ENCODE measurements around the gene FBH1. TPM values are rescaled to one million over a fixed set of nuclear protein-coding genes. Genes with fewer than 3 reads are reported as not detected.

FBH1 gene
- polyA plus RNA-seq, 1 donor from 2014 or later = 41.1 TPM

GRCh38 chr10:5903563-5903962, 13.5 kb downstream of the FBH1 start:
- H3K4me3 ChIP-seq (ENCODE audit: low read length) = no peak overlapping the region
- no peak overlapping the region for H3K27ac ChIP-seq (ENCODE audit: low read length)
- no peak overlapping the region for H3K4me2 ChIP-seq (ENCODE audit: low read length)
- no peaks in the 10 kb centered on the region for H4K20me1 ChIP-seq (ENCODE audit: insufficient read depth)
- H2AFZ ChIP-seq (ENCODE audit: low read depth, low read length) = no peak overlapping the region
- H3K27me3 ChIP-seq (ENCODE audit: insufficient read depth, low read depth, low read length) = no peaks in the 10 kb centered on the region
- no peaks in the 10 kb centered on the region for H3K9me2 ChIP-seq (ENCODE audit: insufficient read depth, low read length)
- no peaks in the 10 kb centered on the region for H3K9me3 ChIP-seq (ENCODE audit: low read length)
- H3F3A ChIP-seq (ENCODE audit: insufficient read depth, low read length, poor library complexity, severe bottlenecking) = no peaks in the 10 kb centered on the region
- H3K9ac ChIP-seq (ENCODE audit: low read length) = no peak overlapping the region
- H3K79me2 ChIP-seq (replicated peaks; ENCODE audit: insufficient read depth, low read length) = peaks cover 3% of the 10 kb centered on the region
- H3K36me3 ChIP-seq (ENCODE audit: insufficient read depth, low read length) = peaks cover 5% of the 10 kb centered on the region
- TF ChIP-seq MXI1 (conservative IDR thresholded peaks at IDR 0.05; ENCODE audit: poor library complexity, severe bottlenecking) = no peak
- no peak for TF ChIP-seq CTCF (IDR thresholded peaks at IDR 0.05; ENCODE audit: poor library complexity, severe bottlenecking)
- TF ChIP-seq RAD21 (conservative IDR thresholded peaks at IDR 0.05) = no peak
- TF ChIP-seq POLR2AphosphoS5 (IDR thresholded peaks at IDR 0.05) = no peak
- no peak for TF ChIP-seq SMC3 (conservative IDR thresholded peaks at IDR 0.05; ENCODE audit: poor library complexity)
- no peak for TF ChIP-seq EZH2 (IDR thresholded peaks at IDR 0.05; ENCODE audit: borderline replicate concordance, insufficient read depth, low read length, poor library complexity, severe bottlenecking)
- TF ChIP-seq, protein P1, sequence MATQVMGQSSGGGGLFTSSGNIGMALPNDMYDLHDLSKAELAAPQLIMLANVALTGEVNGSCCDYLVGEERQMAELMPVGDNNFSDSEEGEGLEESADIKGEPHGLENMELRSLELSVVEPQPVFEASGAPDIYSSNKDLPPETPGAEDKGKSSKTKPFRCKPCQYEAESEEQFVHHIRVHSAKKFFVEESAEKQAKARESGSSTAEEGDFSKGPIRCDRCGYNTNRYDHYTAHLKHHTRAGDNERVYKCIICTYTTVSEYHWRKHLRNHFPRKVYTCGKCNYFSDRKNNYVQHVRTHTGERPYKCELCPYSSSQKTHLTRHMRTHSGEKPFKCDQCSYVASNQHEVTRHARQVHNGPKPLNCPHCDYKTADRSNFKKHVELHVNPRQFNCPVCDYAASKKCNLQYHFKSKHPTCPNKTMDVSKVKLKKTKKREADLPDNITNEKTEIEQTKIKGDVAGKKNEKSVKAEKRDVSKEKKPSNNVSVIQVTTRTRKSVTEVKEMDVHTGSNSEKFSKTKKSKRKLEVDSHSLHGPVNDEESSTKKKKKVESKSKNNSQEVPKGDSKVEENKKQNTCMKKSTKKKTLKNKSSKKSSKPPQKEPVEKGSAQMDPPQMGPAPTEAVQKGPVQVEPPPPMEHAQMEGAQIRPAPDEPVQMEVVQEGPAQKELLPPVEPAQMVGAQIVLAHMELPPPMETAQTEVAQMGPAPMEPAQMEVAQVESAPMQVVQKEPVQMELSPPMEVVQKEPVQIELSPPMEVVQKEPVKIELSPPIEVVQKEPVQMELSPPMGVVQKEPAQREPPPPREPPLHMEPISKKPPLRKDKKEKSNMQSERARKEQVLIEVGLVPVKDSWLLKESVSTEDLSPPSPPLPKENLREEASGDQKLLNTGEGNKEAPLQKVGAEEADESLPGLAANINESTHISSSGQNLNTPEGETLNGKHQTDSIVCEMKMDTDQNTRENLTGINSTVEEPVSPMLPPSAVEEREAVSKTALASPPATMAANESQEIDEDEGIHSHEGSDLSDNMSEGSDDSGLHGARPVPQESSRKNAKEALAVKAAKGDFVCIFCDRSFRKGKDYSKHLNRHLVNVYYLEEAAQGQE (IDR thresholded peaks at IDR 0.05; ENCODE audit: borderline replicate concordance) = no peak
- no peak for TF ChIP-seq EP300 (conservative IDR thresholded peaks at IDR 0.05; ENCODE audit: poor library complexity, severe bottlenecking)
- no peak for TF ChIP-seq TAF1 (IDR thresholded peaks at IDR 0.05; ENCODE audit: low read depth)

GRCh38 chr10:5904227-5904626, 14.2 kb downstream of the FBH1 start:
- TF ChIP-seq CTCF (IDR thresholded peaks at IDR 0.05; ENCODE audit: poor library complexity, severe bottlenecking) (no peak), SMC3 (conservative IDR thresholded peaks at IDR 0.05; ENCODE audit: poor library complexity) (no peak), EP300 (conservative IDR thresholded peaks at IDR 0.05; ENCODE audit: poor library complexity, severe bottlenecking) (no peak), MXI1 (conservative IDR thresholded peaks at IDR 0.05; ENCODE audit: poor library complexity, severe bottlenecking) (no peak), RAD21 (conservative IDR thresholded peaks at IDR 0.05) (no peak), TAF1 (IDR thresholded peaks at IDR 0.05; ENCODE audit: low read depth) (no peak), POLR2AphosphoS5 (IDR thresholded peaks at IDR 0.05) (no peak), EZH2 (IDR thresholded peaks at IDR 0.05; ENCODE audit: borderline replicate concordance, insufficient read depth, low read length, poor library complexity, severe bottlenecking) (no peak)
- TF ChIP-seq, protein P1 (IDR thresholded peaks at IDR 0.05; ENCODE audit: borderline replicate concordance) = no peak
- no peak overlapping the region for H3K9ac ChIP-seq (ENCODE audit: low read length)

More at GRCh38 chr10:5904227-5904626, 14.2 kb downstream of the FBH1 start:
- H3K36me3 ChIP-seq (ENCODE audit: insufficient read depth, low read length) = peaks cover 5% of the 10 kb centered on the region
- H4K20me1 ChIP-seq (ENCODE audit: insufficient read depth) = no peaks in the 10 kb centered on the region
- H3K4me3 ChIP-seq (ENCODE audit: low read length) = no peak overlapping the region
- no peaks in the 10 kb centered on the region for H3K9me2 ChIP-seq (ENCODE audit: insufficient read depth, low read length)
- no peak overlapping the region for H2AFZ ChIP-seq (ENCODE audit: low read depth, low read length)
- no peak overlapping the region for H3K27ac ChIP-seq (ENCODE audit: low read length)
- peaks cover 3% of the 10 kb centered on the region for H3K79me2 ChIP-seq (replicated peaks; ENCODE audit: insufficient read depth, low read length)
- H3K9me3 ChIP-seq (ENCODE audit: low read length) = no peaks in the 10 kb centered on the region
- H3F3A ChIP-seq (ENCODE audit: insufficient read depth, low read length, poor library complexity, severe bottlenecking) = no peaks in the 10 kb centered on the region
- no peaks in the 10 kb centered on the region for H3K27me3 ChIP-seq (ENCODE audit: insufficient read depth, low read depth, low read length)
- H3K4me2 ChIP-seq (ENCODE audit: low read length) = no peak overlapping the region

Data from neural cell (in vitro differentiated cells).